Upper lobe of left lung (tissue), 6 donors: ENCODE measurements around the gene FLNC. TPM values are rescaled to one million over a fixed set of nuclear protein-coding genes. Genes with fewer than 3 reads are reported as not detected.
A peak's percentile ranks its signal among the peaks of the same experiment; 100 is the strongest.

Source experiments
- ATAC-seq, 2 donors: fragments of 200-7000 bp; cut with Tn5 transposase; one replicate each; pipeline ENCODE4 v1.9.1; 2022; ENCODE audit warnings: mild to moderate bottlenecking in 2 of 2, moderate library complexity in 2 of 2; ENCODE audit not compliant: low FRiP score in 2 of 2
- DNase-seq, 2 donors: peaks; one replicate each; pipeline ENCODE4 v3.0.0-alpha.2; 2019 to 2020
- H3K27ac ChIP-seq, 4 donors: fragments of 200-600 bp; sonication (generic); one replicate each; pipeline ENCODE4 v1.5.1; 2016 to 2019
- H3K27me3 ChIP-seq, 4 donors: fragments of 200-600 bp; sonication (generic); one replicate each; pipeline ENCODE4 v1.5.1; 2017 to 2019
- H3K36me3 ChIP-seq, 4 donors: fragments of 200-600 bp; sonication (generic); one replicate each; pipeline ENCODE4 v1.5.1; 2016 to 2019
- H3K4me1 ChIP-seq, 4 donors: fragments of 200-600 bp; sonication (generic); one replicate each; pipeline ENCODE4 v1.5.1; 2018 to 2019
- H3K4me3 ChIP-seq, 4 donors: fragments of 200-600 bp; sonication (generic); one replicate each; pipeline ENCODE4 v1.5.1; 2017 to 2019; ENCODE audit warnings: mild to moderate bottlenecking in 2 of 4, moderate library complexity in 1 of 4
- H3K9me3 ChIP-seq, 4 donors: fragments of 200-600 bp; sonication (generic); one replicate each; pipeline ENCODE4 v1.5.1; 2018 to 2019
- CTCF ChIP-seq, 6 experiments: fragments of 450-650 bp in 4 of 6; fragments of 200-600 bp in 2 of 6; sonication (generic) in 2 of 6; IDR thresholded peaks; one replicate each; pipeline ENCODE4 v1.5.1; 2016 to 2019; ENCODE audit warnings: antibody characterized with exemption in 6 of 6
- EP300 ChIP-seq, 4 donors: sonication (generic); formaldehyde crosslinking; IDR thresholded peaks; one replicate each; pipeline ENCODE4 v1.5.1; 2017; ENCODE audit warnings: antibody characterized with exemption in 4 of 4, control low read depth in 2 of 4
- POLR2A ChIP-seq, 4 donors: fragments of 450-650 bp; IDR thresholded peaks; one replicate each; pipeline ENCODE4 v1.5.1; 2016 to 2017; ENCODE audit warnings: antibody characterized with exemption in 4 of 4, mild to moderate bottlenecking in 2 of 4
- POLR2AphosphoS5 ChIP-seq, 2 donors: sonication (generic); formaldehyde crosslinking; IDR thresholded peaks; one replicate each; pipeline ENCODE4 v1.5.1; 2017; ENCODE audit warnings: antibody characterized with exemption in 2 of 2
- WGBS, 2 donors: methylation state at CpG; one replicate each; pipeline ENCODE4 v1.1.5; 2017 to 2018; 5-methylcytosine and 5-hydroxymethylcytosine counted together
- total RNA-seq, 6 donors: library from RNA; depleted of rRNA in 4 of 6; stranded (reverse); fragments of >200 nt in 4 of 6; gene quantifications; one replicate each; pipeline versions ENCODE4 v1.1.0 to v1.2.1, GENCODE V29; 2016 to 2021
- donor health status: DM: no; HTN: no; CAD: no; lungs with moderate emphysema.
- donor health status: DM: no; HTN: yes; CAD: no; lungs with severe emphysema.

FLNC gene
- total RNA-seq, 6 donors from 2014 or later: 2.1 to 19.6 (median 4.9) TPM

- TF ChIP-seq POLR2AphosphoS5 (IDR thresholded peaks at IDR 0.05): no peak
- TF ChIP-seq EP300 (IDR thresholded peaks at IDR 0.05): no peak
- TF ChIP-seq POLR2A (IDR thresholded peaks at IDR 0.05): no peak
- TF ChIP-seq CTCF (IDR thresholded peaks at IDR 0.05): no peak
- Histone ChIP-seq H3K9me3 (no peaks in the 10 kb centered on the region), H3K36me3 (no peaks in the 10 kb centered on the region), H3K27ac (no peak overlapping the region), H3K4me3 (no peak overlapping the region), H3K4me1 (peaks cover 5 to 7% (median 5%) of the 10 kb centered on the region in 4 donors), H3K27me3 (peaks cover 0 to 1% (median 0%) of the 10 kb centered on the region in 4 donors)
- no peak for DNase-seq
- no peak for ATAC-seq
- WGBS, 2 donors: 72 to 74% methylated on average over 3 of the region's 3 CpGs
Measured at GRCh38 chr7:128785738-128786137, 44.5 kb upstream of the FLNC start.

- 76 to 88% methylated on average over 4 to 9 of the region's 9 CpGs for WGBS, 2 donors
- Histone ChIP-seq H3K9me3 (no peaks in the 10 kb centered on the region), H3K27ac (no peak overlapping the region), H3K27me3 (peaks cover 0 to 12% (median 3%) of the 10 kb centered on the region in 4 donors), H3K4me3 (no peak overlapping the region), H3K4me1 (peaks cover 15 to 22% (median 19%) of the 10 kb centered on the region in 4 donors), H3K36me3 (no peaks in the 10 kb centered on the region)
- TF ChIP-seq EP300 (IDR thresholded peaks at IDR 0.05): no peak
- TF ChIP-seq CTCF (IDR thresholded peaks at IDR 0.05): no peak
- no peak for TF ChIP-seq POLR2A (IDR thresholded peaks at IDR 0.05)
- no peak for TF ChIP-seq POLR2AphosphoS5 (IDR thresholded peaks at IDR 0.05)
- DNase-seq (no peak), ATAC-seq (no peak)
Measured at GRCh38 chr7:128788446-128789412, 41.5 kb upstream of the FLNC start.

- TF ChIP-seq EP300 (IDR thresholded peaks at IDR 0.05) (no peak), POLR2A (IDR thresholded peaks at IDR 0.05) (no peak), CTCF (IDR thresholded peaks at IDR 0.05) (no peak), POLR2AphosphoS5 (IDR thresholded peaks at IDR 0.05) (no peak)
- DNase-seq: no peak
- 25 to 47% methylated on average over 8 to 29 of the region's 45 CpGs for WGBS, 2 donors
- Histone ChIP-seq H3K27ac (peak overlapping the region in 3 of 4 donors; percentile 43 to 71 (median 54)), H3K27me3 (peaks cover 0 to 12% (median 3%) of the 10 kb centered on the region in 4 donors), H3K4me3 (peak overlapping the region; percentile 68 to 98 (median 84)), H3K36me3 (no peaks in the 10 kb centered on the region), H3K4me1 (peaks cover 15 to 22% (median 19%) of the 10 kb centered on the region in 4 donors), H3K9me3 (no peaks in the 10 kb centered on the region)
- ATAC-seq: peak; percentile 7 to 29
Measured at GRCh38 chr7:128790315-128791041, 39.7 kb upstream of the FLNC start.

GRCh38 chr7:128791121-128791971 lies 38.9 kb upstream of the FLNC start, which contains the start of gene CCDC136:
Gene CCDC136, plus strand, starts transcription at chr7:128791968. Its CDS starts 444 bp downstream, at chr7:128792412.
- Histone ChIP-seq H3K27ac (peak within 1 kb of the TSS in 3 of 4 donors; percentile 43 to 71 (median 54)), H3K4me3 (peak within 1 kb of the TSS; percentile 68 to 98 (median 84)), H3K27me3 (peaks cover 0 to 12% (median 3%) of the 10 kb centered on the region in 4 donors), H3K4me1 (peaks cover 15 to 22% (median 19%) of the 10 kb centered on the region in 4 donors), H3K36me3 (no peaks in the 10 kb centered on the region), H3K9me3 (no peaks in the 10 kb centered on the region)
- TF ChIP-seq EP300 (IDR thresholded peaks at IDR 0.05) (no peak), CTCF (IDR thresholded peaks at IDR 0.05) (no peak), POLR2A (IDR thresholded peaks at IDR 0.05) (peak in 1 of 4 donors; percentile 27), POLR2AphosphoS5 (IDR thresholded peaks at IDR 0.05) (peak in 1 of 2 donors; percentile 3)
- ATAC-seq: peak; percentile 65 to 95
- WGBS, 2 donors: 0 to 1% methylated on average over 41 to 50 of the region's 80 CpGs
- DNase-seq: peak; percentile 79 to 95
